Caco-2 (cell line): ENCODE measurements around the gene AGMO. TPM values are rescaled to one million over a fixed set of nuclear protein-coding genes. Genes with fewer than 3 reads are reported as not detected.

Experiments used
- BruUV-seq: library from RNA; stranded (reverse); fragments of 400-500 nt; replicated peaks from 2 replicates; lab custom pipeline; 2021; lab: Mats Ljungman, UMichigan
- CTCF ChIA-PET: fragments of 300-600 bp; sonication (Branson Sonifier 250); formaldehyde crosslinking; loops from one replicate; lab custom pipeline; 2022; ENCODE audit warnings: antibody characterized with exemption; lab: Charles Lee
- POLR2A ChIA-PET: fragments of 300-600 bp; sonication (Branson Sonifier 250); formaldehyde crosslinking; loops from one replicate; lab custom pipeline; 2022; ENCODE audit warnings: antibody characterized with exemption; lab: Charles Lee
- DNase-seq, 2 experiments: peaks; one replicate each; pipeline versions ENCODE4 v3.0.0 to v3.0.0-alpha.2; 2020 to 2022
- H3K27me3 ChIP-seq: replicated peaks from 2 replicates; pipeline ENCODE4 v1.6.0; 2011; ENCODE audit warnings: low read length; ENCODE audit not compliant: control insufficient read depth, insufficient read depth
- H3K36me3 ChIP-seq: 2 replicates; pipeline ENCODE4 v1.5.1; 2011; ENCODE audit warnings: low read length; ENCODE audit not compliant: control insufficient read depth, insufficient read depth
- H3K4me1 ChIP-seq: fragments of 250-450 bp; sonication (Bioruptor Pico); 2 replicates; pipeline ENCODE4 v1.5.1; 2020; ENCODE audit warnings: mild to moderate bottlenecking
- H3K4me3 ChIP-seq: 2 replicates; pipeline ENCODE4 v1.5.1; 2011; ENCODE audit warnings: low read depth, mild to moderate bottlenecking, control low read depth, low read length
- H3K9me3 ChIP-seq: fragments of 250-450 bp; sonication (Bioruptor Pico); 2 replicates; pipeline ENCODE4 v1.5.1; 2020; ENCODE audit warnings: mild to moderate bottlenecking, moderate library complexity
- H3K27ac Mint-ChIP-seq: one replicate; pipeline ENCODE4 v1.8.0; 2022; ENCODE audit warnings: mixed read lengths; ENCODE audit not compliant: unreplicated experiment
- H3K27me3 Mint-ChIP-seq: one replicate; pipeline ENCODE4 v1.8.0; 2022; ENCODE audit warnings: mixed read lengths; ENCODE audit not compliant: insufficient read depth, unreplicated experiment
- H3K36me3 Mint-ChIP-seq: one replicate; pipeline ENCODE4 v1.8.0; 2022; ENCODE audit warnings: mild to moderate bottlenecking, mixed read lengths; ENCODE audit not compliant: insufficient read depth, unreplicated experiment
- H3K4me1 Mint-ChIP-seq: one replicate; pipeline ENCODE4 v1.8.0; 2022; ENCODE audit warnings: low read depth, mixed read lengths; ENCODE audit not compliant: unreplicated experiment
- H3K4me3 Mint-ChIP-seq: one replicate; pipeline ENCODE4 v1.8.0; 2022; ENCODE audit warnings: mild to moderate bottlenecking, moderate library complexity, mixed read lengths; ENCODE audit not compliant: unreplicated experiment
- H3K9me3 Mint-ChIP-seq: one replicate; pipeline ENCODE4 v1.8.0; 2022; ENCODE audit warnings: mixed read lengths; ENCODE audit not compliant: unreplicated experiment
- CTCF ChIP-seq, 2 experiments: fragments of 200-600 bp in 1 of 2; IDR thresholded peaks; 1 replicate in 1 of 2; 2 replicates in 1 of 2; pipeline versions ENCODE4 v1.5.1 to v1.8.0; 2011 to 2022; ENCODE audit warnings: antibody characterized with exemption in 1 of 2, control low read depth in 1 of 2, inconsistent platforms in 1 of 2, low read depth in 1 of 2, low read length in 1 of 2, mild to moderate bottlenecking in 1 of 2, moderate library complexity in 1 of 2; ENCODE audit not compliant: insufficient read depth in 1 of 2, severe bottlenecking in 1 of 2, unreplicated experiment in 1 of 2
- intact Hi-C: fragments of 100-400 bp; cut with micrococcal nuclease; formaldehyde crosslinking; loops from one replicate; pipeline ENCODE4 v1.10.0; 2022; ENCODE audit not compliant: unreplicated experiment
- total RNA-seq: library from RNA; stranded (reverse); gene quantifications from 2 replicates; pipeline ENCODE4 v1.2.3, GENCODE V29; 2022

AGMO gene
- total RNA-seq, 1 experiment from 2014 or later = 0.16 TPM

GRCh38 chr7:15418264-15418663 lies 143.6 kb downstream of the AGMO start:
- DNase-seq = no peak
- H3K9me3 ChIP-seq = no peaks in the 10 kb centered on the region

GRCh38 chr7:15417341-15417988 lies 144.3 kb downstream of the AGMO start:
- Mint-ChIP-seq H3K4me3 (no peak overlapping the region), H3K27ac (no peak overlapping the region), H3K27me3 (peaks cover 3% of the 10 kb centered on the region), H3K36me3 (no peaks in the 10 kb centered on the region), H3K4me1 (no peaks in the 10 kb centered on the region), H3K9me3 (no peaks in the 10 kb centered on the region)
- TF ChIP-seq CTCF (IDR thresholded peaks at IDR 0.05; ENCODE audit: insufficient read depth in 1 of 2, low read depth in 1 of 2, low read length in 1 of 2, severe bottlenecking in 1 of 2, unreplicated experiment in 1 of 2) = no peak
- Histone ChIP-seq H3K4me3 (no peak overlapping the region), H3K9me3 (no peaks in the 10 kb centered on the region), H3K4me1 (no peaks in the 10 kb centered on the region), H3K36me3 (no peaks in the 10 kb centered on the region), H3K27me3 (no peaks in the 10 kb centered on the region)
- ChIA-PET POLR2A (no interaction called here), CTCF (no interaction called here)
- intact Hi-C loops = no loop called here
- no TSS peak for BruUV-seq
- DNase-seq = no peak

More at GRCh38 chr7:15418264-15418663, 143.6 kb downstream of the AGMO start:
- ChIA-PET POLR2A (no interaction called here), CTCF (no interaction called here)
- Mint-ChIP-seq H3K9me3 (no peaks in the 10 kb centered on the region), H3K27me3 (peaks cover 3% of the 10 kb centered on the region), H3K4me1 (no peaks in the 10 kb centered on the region), H3K36me3 (no peaks in the 10 kb centered on the region), H3K27ac (no peak overlapping the region), H3K4me3 (no peak overlapping the region)
- Histone ChIP-seq H3K27me3 (no peaks in the 10 kb centered on the region), H3K4me1 (no peaks in the 10 kb centered on the region), H3K4me3 (no peak overlapping the region), H3K36me3 (no peaks in the 10 kb centered on the region)
- BruUV-seq = no TSS peak
- intact Hi-C loops = no loop called here
- no peak for TF ChIP-seq CTCF (IDR thresholded peaks at IDR 0.05; ENCODE audit: insufficient read depth in 1 of 2, low read depth in 1 of 2, low read length in 1 of 2, severe bottlenecking in 1 of 2, unreplicated experiment in 1 of 2)

- POLR2A ChIA-PET = no interaction called here
- H3K36me3 ChIP-seq = no peaks in the 10 kb centered on the region
- CTCF ChIA-PET = no interaction called here
- TF ChIP-seq CTCF (IDR thresholded peaks at IDR 0.05; ENCODE audit: insufficient read depth in 1 of 2, low read depth in 1 of 2, low read length in 1 of 2, severe bottlenecking in 1 of 2, unreplicated experiment in 1 of 2) = no peak
- Mint-ChIP-seq H3K4me1 (peaks cover 16% of the 10 kb centered on the region), H3K36me3 (no peaks in the 10 kb centered on the region), H3K27me3 (no peaks in the 10 kb centered on the region), H3K27ac (no peak overlapping the region), H3K9me3 (no peaks in the 10 kb centered on the region), H3K4me3 (no peak overlapping the region)
- H3K4me3 ChIP-seq = no peak overlapping the region
- intact Hi-C loops = no loop called here
- H3K27me3 ChIP-seq = no peaks in the 10 kb centered on the region
- BruUV-seq = no TSS peak
- no peaks in the 10 kb centered on the region for H3K9me3 ChIP-seq
- peaks cover 11% of the 10 kb centered on the region for H3K4me1 ChIP-seq
- DNase-seq = no peak
Measured at GRCh38 chr7:15411019-15411418, 150.8 kb downstream of the AGMO start.
